Neural cell (in vitro differentiated cells): ENCODE measurements around the gene CCDC154. TPM values are rescaled to one million over a fixed set of nuclear protein-coding genes. Genes with fewer than 3 reads are reported as not detected.

Experiments
- H2AFZ ChIP-seq: fragments of 200-600, 300-800 bp; sonication (generic), shearing (Covaris generic); 2 replicates; pipeline ENCODE4 v1.6.0; 2014; ENCODE audit warnings: low read depth, mild to moderate bottlenecking, antibody characterized with exemption, low read length, moderate library complexity
- H3F3A ChIP-seq: fragments of 200-600 bp; shearing (Covaris generic); 2 replicates; pipeline ENCODE4 v1.6.1; 2016; ENCODE audit warnings: mild to moderate bottlenecking, moderate library complexity, mixed read lengths, antibody characterized with exemption, low read length; ENCODE audit not compliant: insufficient read depth, poor library complexity, severe bottlenecking
- H3K27ac ChIP-seq: fragments of 200-600, 300-800 bp; sonication (generic), shearing (Covaris generic); 2 replicates; pipeline ENCODE4 v1.5.1; 2014; ENCODE audit warnings: mild to moderate bottlenecking, low read length, moderate library complexity
- H3K27me3 ChIP-seq: fragments of 300-800, 200-600 bp; sonication (generic), shearing (Covaris generic); 2 replicates; pipeline ENCODE4 v1.6.0; 2014; ENCODE audit warnings: mild to moderate bottlenecking, low read depth, low read length, moderate library complexity; ENCODE audit not compliant: insufficient read depth
- H3K36me3 ChIP-seq: fragments of 300-800, 200-600 bp; sonication (generic), shearing (Covaris generic); 2 replicates; pipeline ENCODE4 v1.5.1; 2014; ENCODE audit warnings: mild to moderate bottlenecking, antibody characterized with exemption, low read length, moderate library complexity; ENCODE audit not compliant: insufficient read depth
- H3K4me2 ChIP-seq: fragments of 300-800, 200-600 bp; sonication (generic), shearing (Covaris generic); 2 replicates; pipeline ENCODE4 v1.6.0; 2014; ENCODE audit warnings: mild to moderate bottlenecking, low read length
- H3K4me3 ChIP-seq: fragments of 300-800, 200-600 bp; sonication (generic), shearing (Covaris generic); 2 replicates; pipeline ENCODE4 v1.5.1; 2014; ENCODE audit warnings: mild to moderate bottlenecking, low read length, moderate library complexity
- H3K79me2 ChIP-seq: fragments of 200-600 bp; shearing (Covaris generic); replicated peaks from 2 replicates; pipeline ENCODE4 v1.6.0; 2014; ENCODE audit warnings: mild to moderate bottlenecking, low read length, moderate library complexity; ENCODE audit not compliant: insufficient read depth
- H3K9ac ChIP-seq: fragments of 300-800, 200-600 bp; sonication (generic), shearing (Covaris generic); 2 replicates; pipeline ENCODE4 v1.6.1; 2016; ENCODE audit warnings: mild to moderate bottlenecking, low read length, mixed read lengths
- H3K9me2 ChIP-seq: fragments of 200-600 bp; shearing (Covaris generic); 2 replicates; pipeline ENCODE4 v1.6.1; 2016; ENCODE audit warnings: mild to moderate bottlenecking, low read length, mixed read lengths; ENCODE audit not compliant: insufficient read depth
- H3K9me3 ChIP-seq: fragments of 200-600, 300-800 bp; sonication (generic), shearing (Covaris generic); 2 replicates; pipeline ENCODE4 v1.6.1; 2016; ENCODE audit warnings: mild to moderate bottlenecking, mixed run types, low read length, moderate library complexity, mixed read lengths
- H4K20me1 ChIP-seq: fragments of 200-600 bp; shearing (Covaris generic); 2 replicates; pipeline ENCODE4 v1.6.1; 2016; ENCODE audit warnings: mild to moderate bottlenecking, mixed run types; ENCODE audit not compliant: insufficient read depth
- EP300 ChIP-seq: fragments of 450-650 bp; conservative IDR thresholded peaks from 2 replicates; pipeline ENCODE4 v1.6.1; 2014; ENCODE audit warnings: antibody characterized with exemption, mild to moderate bottlenecking, moderate library complexity; ENCODE audit not compliant: poor library complexity, severe bottlenecking
- EZH2 ChIP-seq: fragments of 200-600, 300-800 bp; shearing (Covaris generic), sonication (generic); IDR thresholded peaks from 2 replicates; pipeline ENCODE4 v1.6.1; 2014; ENCODE audit warnings: antibody characterized with exemption, low read length, borderline replicate concordance, mild to moderate bottlenecking; ENCODE audit not compliant: insufficient read depth, poor library complexity, severe bottlenecking
- MXI1 ChIP-seq: fragments of 450-650 bp; conservative IDR thresholded peaks from 2 replicates; pipeline ENCODE4 v1.6.1; 2014; ENCODE audit warnings: antibody characterized with exemption, mild to moderate bottlenecking; ENCODE audit not compliant: poor library complexity, severe bottlenecking
- POLR2AphosphoS5 ChIP-seq: IDR thresholded peaks from 2 replicates; pipeline ENCODE4 v1.6.1; 2012
- RAD21 ChIP-seq: fragments of 450-650 bp; conservative IDR thresholded peaks from 2 replicates; pipeline ENCODE4 v1.6.1; 2014; ENCODE audit warnings: antibody characterized with exemption, mild to moderate bottlenecking, moderate library complexity
- SMC3 ChIP-seq: fragments of 450-650 bp; conservative IDR thresholded peaks from 2 replicates; pipeline ENCODE4 v1.6.1; 2014; ENCODE audit warnings: antibody characterized with exemption, mild to moderate bottlenecking, moderate library complexity; ENCODE audit not compliant: poor library complexity
- TAF1 ChIP-seq: IDR thresholded peaks from 2 replicates; pipeline ENCODE4 v1.6.1; 2012; ENCODE audit warnings: low read depth
- polyA plus RNA-seq: library from polyadenylated mRNA; depleted of rRNA; stranded (reverse); fragments of >200 nt; gene quantifications from 2 replicates; pipeline ENCODE4 v1.2.3, GENCODE V29; 2014
- TF ChIP-seq, protein P1 (sequence below): IDR thresholded peaks from 2 replicates; pipeline ENCODE4 v1.6.1; 2012; ENCODE audit warnings: borderline replicate concordance
- TF ChIP-seq, protein P2 (sequence below): fragments of 450-650 bp; IDR thresholded peaks from 2 replicates; pipeline ENCODE4 v1.5.1; 2014; ENCODE audit warnings: antibody characterized with exemption, mild to moderate bottlenecking, moderate library complexity; ENCODE audit not compliant: poor library complexity, severe bottlenecking

Gene CCDC154
- polyA plus RNA-seq, 1 donor from 2014 or later = 3.3 TPM

DNA sequence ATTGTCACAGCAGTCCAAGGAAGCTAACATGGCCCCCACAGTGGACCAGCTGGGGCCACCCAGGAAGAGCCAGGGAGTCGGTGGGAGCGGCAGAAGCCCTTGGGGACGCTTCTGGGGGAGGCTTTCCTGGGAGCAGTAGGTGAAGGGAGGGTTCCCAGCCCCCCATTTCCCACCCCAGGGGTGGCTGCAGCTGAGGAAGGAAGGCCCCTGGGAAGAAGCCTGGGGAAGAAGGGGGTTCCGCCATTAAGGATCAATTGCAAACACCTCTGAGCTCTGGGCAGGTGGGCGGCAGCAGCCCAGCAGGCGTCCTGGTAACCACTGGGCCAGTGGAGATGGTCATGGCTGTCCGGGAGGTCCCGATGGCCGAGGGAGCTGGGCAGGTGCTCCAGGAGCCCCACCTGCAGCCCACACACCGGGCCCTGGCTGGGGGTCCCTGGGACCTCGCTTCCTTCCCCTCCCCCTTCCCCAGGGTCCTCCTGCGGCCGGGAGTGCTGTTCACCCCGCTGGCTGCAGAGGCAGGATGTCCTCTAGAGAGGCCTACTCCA lies 14.1 kb downstream of the CCDC154 start (continued):
- TF ChIP-seq, protein P1, sequence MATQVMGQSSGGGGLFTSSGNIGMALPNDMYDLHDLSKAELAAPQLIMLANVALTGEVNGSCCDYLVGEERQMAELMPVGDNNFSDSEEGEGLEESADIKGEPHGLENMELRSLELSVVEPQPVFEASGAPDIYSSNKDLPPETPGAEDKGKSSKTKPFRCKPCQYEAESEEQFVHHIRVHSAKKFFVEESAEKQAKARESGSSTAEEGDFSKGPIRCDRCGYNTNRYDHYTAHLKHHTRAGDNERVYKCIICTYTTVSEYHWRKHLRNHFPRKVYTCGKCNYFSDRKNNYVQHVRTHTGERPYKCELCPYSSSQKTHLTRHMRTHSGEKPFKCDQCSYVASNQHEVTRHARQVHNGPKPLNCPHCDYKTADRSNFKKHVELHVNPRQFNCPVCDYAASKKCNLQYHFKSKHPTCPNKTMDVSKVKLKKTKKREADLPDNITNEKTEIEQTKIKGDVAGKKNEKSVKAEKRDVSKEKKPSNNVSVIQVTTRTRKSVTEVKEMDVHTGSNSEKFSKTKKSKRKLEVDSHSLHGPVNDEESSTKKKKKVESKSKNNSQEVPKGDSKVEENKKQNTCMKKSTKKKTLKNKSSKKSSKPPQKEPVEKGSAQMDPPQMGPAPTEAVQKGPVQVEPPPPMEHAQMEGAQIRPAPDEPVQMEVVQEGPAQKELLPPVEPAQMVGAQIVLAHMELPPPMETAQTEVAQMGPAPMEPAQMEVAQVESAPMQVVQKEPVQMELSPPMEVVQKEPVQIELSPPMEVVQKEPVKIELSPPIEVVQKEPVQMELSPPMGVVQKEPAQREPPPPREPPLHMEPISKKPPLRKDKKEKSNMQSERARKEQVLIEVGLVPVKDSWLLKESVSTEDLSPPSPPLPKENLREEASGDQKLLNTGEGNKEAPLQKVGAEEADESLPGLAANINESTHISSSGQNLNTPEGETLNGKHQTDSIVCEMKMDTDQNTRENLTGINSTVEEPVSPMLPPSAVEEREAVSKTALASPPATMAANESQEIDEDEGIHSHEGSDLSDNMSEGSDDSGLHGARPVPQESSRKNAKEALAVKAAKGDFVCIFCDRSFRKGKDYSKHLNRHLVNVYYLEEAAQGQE = no peak
- TF ChIP-seq POLR2AphosphoS5 = no peak

DNA sequence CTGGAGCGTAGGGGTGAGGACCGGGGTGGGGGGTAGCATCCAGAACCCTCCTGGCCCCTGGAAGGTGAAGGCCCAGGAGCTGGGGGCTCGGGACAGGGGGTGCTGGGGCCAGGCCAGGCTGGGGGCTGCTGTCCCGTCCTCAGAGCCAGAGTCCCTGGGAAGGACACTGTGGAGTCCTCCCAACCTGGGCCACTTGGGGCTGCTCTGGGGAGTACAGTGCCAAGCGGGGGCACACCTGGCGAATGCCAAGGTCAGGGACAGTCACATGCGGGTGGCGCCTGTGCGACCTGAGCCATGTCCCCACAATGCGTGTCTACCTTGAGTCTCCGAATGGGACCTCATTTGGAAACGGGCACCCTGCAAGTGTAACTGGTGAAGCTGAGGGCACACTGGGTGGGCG lies 14.7 kb downstream of the CCDC154 start:
- Histone ChIP-seq H4K20me1 (no peaks in the 10 kb centered on the region), H3K79me2 (no peaks in the 10 kb centered on the region), H3F3A (no peaks in the 10 kb centered on the region), H3K27me3 (no peaks in the 10 kb centered on the region), H3K9me2 (no peaks in the 10 kb centered on the region), H3K4me2 (no peak overlapping the region), H3K36me3 (no peaks in the 10 kb centered on the region), H3K27ac (no peak overlapping the region), H3K9me3 (no peaks in the 10 kb centered on the region), H3K9ac (no peak overlapping the region), H2AFZ (no peak overlapping the region), H3K4me3 (no peak overlapping the region)
- TF ChIP-seq TAF1 = no peak
- no peak for TF ChIP-seq EZH2
- TF ChIP-seq, protein P1 = no peak
- no peak for TF ChIP-seq RAD21
- no peak for TF ChIP-seq MXI1
- TF ChIP-seq SMC3 = no peak
- TF ChIP-seq POLR2AphosphoS5 = no peak
- TF ChIP-seq, protein P2, sequence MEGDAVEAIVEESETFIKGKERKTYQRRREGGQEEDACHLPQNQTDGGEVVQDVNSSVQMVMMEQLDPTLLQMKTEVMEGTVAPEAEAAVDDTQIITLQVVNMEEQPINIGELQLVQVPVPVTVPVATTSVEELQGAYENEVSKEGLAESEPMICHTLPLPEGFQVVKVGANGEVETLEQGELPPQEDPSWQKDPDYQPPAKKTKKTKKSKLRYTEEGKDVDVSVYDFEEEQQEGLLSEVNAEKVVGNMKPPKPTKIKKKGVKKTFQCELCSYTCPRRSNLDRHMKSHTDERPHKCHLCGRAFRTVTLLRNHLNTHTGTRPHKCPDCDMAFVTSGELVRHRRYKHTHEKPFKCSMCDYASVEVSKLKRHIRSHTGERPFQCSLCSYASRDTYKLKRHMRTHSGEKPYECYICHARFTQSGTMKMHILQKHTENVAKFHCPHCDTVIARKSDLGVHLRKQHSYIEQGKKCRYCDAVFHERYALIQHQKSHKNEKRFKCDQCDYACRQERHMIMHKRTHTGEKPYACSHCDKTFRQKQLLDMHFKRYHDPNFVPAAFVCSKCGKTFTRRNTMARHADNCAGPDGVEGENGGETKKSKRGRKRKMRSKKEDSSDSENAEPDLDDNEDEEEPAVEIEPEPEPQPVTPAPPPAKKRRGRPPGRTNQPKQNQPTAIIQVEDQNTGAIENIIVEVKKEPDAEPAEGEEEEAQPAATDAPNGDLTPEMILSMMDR = no peak
- no peak for TF ChIP-seq EP300
